HG03565 (cell line): ENCODE data around the gene TNS4.
"Not testable (repeated sequence)": the region's sequence is repeated elsewhere in the genome, so short reads cannot be mapped to it uniquely, and the experiment has no call there.

ENCODE experiments used
- ATAC-seq: cut with Tn5 transposase; IDR thresholded peaks from one replicate; pipeline ENCODE4 v1.9.1; 2021; ENCODE audit warnings: mild to moderate bottlenecking, moderate library complexity; ENCODE audit not compliant: unreplicated experiment

Gene TNS4, protein sequence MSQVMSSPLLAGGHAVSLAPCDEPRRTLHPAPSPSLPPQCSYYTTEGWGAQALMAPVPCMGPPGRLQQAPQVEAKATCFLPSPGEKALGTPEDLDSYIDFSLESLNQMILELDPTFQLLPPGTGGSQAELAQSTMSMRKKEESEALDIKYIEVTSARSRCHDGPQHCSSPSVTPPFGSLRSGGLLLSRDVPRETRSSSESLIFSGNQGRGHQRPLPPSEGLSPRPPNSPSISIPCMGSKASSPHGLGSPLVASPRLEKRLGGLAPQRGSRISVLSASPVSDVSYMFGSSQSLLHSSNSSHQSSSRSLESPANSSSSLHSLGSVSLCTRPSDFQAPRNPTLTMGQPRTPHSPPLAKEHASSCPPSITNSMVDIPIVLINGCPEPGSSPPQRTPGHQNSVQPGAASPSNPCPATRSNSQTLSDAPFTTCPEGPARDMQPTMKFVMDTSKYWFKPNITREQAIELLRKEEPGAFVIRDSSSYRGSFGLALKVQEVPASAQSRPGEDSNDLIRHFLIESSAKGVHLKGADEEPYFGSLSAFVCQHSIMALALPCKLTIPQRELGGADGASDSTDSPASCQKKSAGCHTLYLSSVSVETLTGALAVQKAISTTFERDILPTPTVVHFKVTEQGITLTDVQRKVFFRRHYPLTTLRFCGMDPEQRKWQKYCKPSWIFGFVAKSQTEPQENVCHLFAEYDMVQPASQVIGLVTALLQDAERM

DNA sequence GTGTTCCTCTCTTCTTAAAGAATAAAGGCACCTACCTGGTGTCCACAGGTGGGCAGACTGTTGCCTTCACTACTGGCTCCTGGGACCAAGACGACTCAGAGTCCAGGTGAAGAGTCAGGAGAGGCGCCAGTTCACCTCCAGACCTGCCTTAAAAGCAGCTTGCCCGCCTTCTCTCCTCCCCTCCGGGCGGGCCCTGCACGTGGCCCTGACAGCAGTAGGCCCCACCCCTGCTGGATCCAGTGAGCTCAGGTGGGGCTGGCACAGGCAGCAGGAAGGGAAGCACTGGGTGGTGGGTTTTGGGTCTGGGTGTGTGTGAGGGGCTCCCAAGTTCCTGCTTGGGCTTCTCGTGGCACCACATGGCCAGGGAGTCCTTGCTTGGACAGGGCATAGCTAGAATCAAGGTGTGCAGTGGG is at the start of gene TNS4:
Gene TNS4, minus strand, starts transcription at position 125 of the 413 bp plus-strand sequence. CDS start 5,198 bp downstream, outside the sequence.
- ATAC-seq: no peak

- ATAC-seq: no peak
These were observed 49.2 kb upstream of the TNS4 start for GRCh38 chr17:40550608-40551007.

- no peak for ATAC-seq
These were observed 47.7 kb upstream of the TNS4 start for GRCh38 chr17:40548982-40549685.

DNA sequence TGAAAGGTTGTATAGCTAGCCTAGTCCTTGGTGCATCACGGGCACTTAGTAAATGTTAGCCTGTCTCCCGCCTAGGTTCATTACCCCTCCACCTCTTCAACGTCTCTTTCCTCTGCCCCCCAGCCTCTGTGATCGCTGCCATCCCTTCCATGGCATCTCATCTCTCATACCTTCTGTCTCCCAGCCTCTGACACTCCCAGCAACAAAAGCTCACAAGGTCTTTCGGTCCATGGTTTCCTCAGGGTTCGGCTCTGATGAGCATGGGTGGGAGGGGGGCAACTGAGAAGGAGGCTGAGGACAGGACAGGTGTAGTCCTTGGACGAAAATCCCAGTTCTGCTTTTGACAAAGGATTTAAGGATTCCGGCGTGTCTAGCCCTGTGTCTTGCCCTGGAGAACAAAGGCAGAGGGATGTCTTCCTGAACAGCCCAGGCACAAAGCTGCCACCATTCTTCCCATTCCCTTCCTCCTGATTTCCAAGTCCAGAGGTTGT is 47.1 kb upstream of the TNS4 start:
- no peak for ATAC-seq

GRCh38 chr17:40547785-40548478 is 46.5 kb upstream of the TNS4 start:
- no peak for ATAC-seq

DNA sequence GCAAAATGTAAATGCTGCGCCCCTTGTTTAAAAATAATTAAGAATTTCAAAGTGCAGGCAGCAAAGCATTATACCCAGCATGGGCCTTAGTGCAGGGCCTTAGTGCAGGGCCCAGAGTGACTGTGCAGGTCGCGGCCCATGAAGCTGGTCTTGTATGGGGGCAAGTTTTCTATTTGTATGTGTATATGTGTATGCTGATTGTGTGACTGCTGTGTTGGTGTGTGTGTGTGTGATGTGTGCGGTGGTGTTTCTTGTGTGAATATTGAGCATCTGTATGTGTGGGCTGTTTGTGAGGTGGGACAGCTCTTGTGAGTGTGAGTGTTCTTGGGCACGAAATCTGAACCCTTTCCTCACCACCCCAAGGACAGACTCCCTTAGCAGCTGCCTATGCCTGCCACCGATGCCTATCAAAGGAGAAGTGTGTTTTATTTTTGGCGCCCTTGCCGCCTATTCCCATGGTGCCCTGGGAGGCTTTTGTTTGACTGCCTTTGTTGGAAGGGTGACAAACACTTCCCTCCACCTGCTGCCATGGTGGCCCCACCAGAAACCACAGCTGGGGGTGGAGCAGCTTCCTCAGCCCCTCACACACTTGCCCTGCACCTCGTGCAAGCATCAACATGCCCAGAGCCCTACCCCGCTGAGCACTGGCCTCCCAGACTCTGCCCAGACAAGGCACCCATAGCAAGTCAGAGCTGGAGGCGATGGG is 45.8 kb upstream of the TNS4 start:
- no peak for ATAC-seq

GRCh38 chr17:40546497-40546896 is 45.1 kb upstream of the TNS4 start:
- not testable (repeated sequence) for ATAC-seq

DNA sequence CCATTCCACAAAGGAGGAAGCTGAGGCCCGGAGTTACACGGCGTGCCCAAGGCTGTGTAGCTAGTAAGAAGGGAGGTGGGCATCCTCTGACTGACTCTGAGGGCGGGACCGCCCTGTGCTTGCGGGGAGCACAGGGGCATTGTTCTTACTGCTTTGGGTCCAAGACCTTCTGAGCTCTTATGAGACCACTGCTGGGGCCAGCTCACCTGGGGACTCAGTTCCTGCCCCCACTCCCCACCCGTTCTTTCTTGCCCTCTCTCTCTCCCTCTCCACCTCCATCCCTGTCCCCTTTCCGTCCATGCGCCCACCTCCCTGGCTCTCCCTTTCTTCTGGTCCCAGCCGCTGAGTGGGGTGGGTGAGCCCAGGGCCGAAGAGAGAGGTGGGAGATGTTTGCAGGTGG is 44.2 kb upstream of the TNS4 start:
- no peak for ATAC-seq

- peak; percentile 43 for ATAC-seq
These were observed 41.4 kb upstream of the TNS4 start for GRCh38 chr17:40542558-40543411.

DNA sequence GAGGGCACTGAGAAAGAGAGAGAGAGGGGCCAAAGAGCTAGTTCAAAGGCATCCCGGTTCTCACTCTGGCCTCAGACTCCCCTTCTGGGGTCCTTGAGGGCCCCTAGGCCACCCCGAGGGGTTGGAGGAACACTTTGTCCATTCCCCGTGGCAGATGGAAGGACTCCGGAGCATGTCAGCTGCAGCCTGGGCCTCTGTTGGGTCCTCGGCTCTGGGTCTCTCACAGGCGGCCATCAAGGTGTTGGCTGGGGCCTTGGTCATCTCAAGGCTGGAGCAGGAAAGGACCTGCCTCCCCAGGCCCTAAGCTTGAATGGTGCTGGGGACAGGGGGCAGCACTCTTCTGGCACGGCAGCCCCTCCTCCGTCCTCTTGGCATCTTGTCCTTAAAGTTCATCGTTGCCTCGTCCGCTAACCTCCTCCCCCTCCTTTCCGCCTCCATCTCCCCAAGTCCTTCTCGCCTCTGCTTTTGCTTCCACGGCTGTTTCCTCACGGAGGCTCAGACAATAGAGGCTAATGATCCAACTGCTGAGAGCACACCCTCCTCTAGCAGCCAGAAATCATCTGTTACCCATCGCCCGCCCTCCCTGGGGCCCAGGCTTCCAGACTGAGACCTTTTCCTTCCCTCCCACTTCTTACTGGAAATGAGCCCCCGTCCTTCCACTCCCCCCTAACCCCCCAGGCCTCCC is 40.6 kb upstream of the TNS4 start:
- no peak for ATAC-seq

DNA sequence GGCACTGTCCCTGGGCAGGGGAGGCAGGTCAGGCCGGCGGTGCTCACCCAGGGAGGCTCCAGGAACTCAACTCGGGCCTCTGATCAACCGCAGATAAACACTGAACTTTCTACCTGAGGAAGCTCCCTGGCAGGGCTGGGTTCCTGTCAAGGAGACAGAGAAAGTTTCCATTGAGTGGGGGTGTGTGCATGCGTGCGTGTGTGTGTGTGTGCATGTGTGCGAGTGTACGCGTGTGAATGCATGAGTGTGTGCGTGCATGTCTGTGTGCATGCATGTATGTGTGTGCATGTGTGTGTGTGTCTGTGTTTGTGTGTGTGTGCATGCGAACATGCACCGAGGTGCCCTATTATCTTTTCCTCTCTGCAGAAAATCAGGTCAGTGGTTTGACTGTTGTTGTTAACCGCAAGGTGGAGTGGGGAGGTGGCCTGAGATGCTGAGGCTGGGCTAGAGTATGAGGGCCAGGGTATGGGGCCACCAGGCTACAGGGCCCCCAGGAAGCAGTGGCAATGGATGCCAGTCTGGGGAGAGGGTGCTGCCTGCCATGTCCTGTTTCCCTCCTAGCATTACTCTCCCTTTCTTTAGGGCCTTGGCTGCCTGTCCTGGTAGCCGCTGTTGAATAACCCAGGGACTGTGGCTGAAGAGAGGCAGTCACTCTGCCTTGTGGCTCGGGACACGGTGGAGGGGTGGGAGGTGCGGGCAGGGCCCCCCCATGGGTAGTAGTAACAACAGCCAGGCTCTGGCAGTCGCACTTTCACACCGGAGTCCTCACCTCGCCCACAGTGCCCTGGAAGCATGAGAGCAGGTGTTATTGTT is 39.8 kb upstream of the TNS4 start:
- ATAC-seq: no peak

DNA sequence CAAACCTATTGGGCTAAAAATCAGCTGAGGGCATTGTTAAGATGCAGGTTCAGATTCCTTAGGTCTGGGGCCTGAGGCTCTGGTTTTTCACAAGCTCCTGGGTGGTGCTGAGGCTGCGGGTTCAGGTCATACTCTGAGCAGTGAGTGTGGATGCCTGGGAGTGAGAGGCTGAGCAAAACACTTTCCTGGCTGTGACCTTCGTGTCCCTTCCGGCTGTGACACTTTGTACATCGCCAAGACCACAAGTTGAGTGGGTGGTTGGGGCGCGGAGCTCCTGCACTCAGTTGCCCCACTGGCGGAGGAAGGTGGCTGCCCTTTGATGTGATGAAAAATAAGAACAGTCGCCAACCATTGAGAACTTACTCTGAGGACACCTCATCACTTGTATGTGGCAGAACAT is 39.0 kb upstream of the TNS4 start:
- ATAC-seq: no peak

- ATAC-seq: no peak
These were observed 38.4 kb upstream of the TNS4 start for GRCh38 chr17:40539711-40540411.

DNA sequence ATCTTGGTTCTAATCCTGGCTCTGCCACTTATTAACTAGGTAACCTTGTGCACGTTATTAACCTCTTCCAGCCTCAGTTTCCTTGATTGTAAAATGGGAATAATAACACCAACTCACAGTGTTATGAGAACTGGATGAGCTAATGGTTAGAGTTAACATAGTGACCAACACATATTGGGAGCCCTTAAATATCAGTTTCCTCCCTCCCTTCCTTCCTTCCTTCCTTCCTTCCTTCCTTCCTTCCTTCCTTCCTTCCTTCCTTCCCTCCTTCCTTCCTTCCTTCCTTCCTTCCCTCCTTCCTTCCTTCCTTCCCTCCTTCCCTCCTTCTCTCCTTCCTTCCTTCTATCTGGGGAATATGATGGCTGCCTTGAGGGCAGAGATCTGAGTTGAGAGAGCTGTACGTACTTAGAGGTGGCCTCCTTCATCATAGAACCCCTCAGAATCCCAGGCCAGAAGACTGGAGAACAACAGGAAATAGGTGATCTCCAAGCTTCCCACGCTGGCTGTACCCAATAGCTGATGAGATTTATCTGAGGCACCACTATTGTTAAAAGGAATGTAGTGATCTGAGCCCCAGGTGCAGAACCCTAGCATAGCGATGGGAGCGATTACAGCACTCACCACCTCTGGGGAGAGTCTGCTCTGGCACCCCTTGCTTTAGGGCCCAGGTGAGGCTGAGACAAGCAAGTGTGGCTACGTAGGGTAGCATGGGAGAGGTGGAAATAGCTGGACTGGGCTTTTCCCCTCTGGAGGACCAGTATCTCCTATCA is 37.7 kb upstream of the TNS4 start:
- no peak for ATAC-seq

- ATAC-seq: no peak
These were observed 36.9 kb upstream of the TNS4 start for GRCh38 chr17:40538019-40538935.
